C4-2B (cell line): ENCODE data around the gene TECPR2.
"Not testable (repeated sequence)": the region's sequence is repeated elsewhere in the genome, so short reads cannot be mapped to it uniquely, and the experiment has no call there.

ENCODE experiments used
- H3K27ac ChIP-seq: fragments of 450-650 bp; 2 replicates; pipeline ENCODE4 v1.5.1; 2017
- CTCF ChIP-seq: fragments of 450-650 bp; conservative IDR thresholded peaks from 2 replicates; pipeline ENCODE4 v1.5.1; 2017; ENCODE audit warnings: mild to moderate bottlenecking
- ZFX ChIP-seq: fragments of 450-650 bp; IDR thresholded peaks from 2 replicates; pipeline ENCODE4 v1.6.1; 2017

Gene TECPR2

GRCh38 chr14:102325791-102326345 is 36.9 kb upstream of the TECPR2 start:
- TF ChIP-seq CTCF (no peak), ZFX (no peak)
- no peak overlapping the region for H3K27ac ChIP-seq

GRCh38 chr14:102326583-102326982 is 36.2 kb upstream of the TECPR2 start:
- TF ChIP-seq CTCF = no peak
- TF ChIP-seq ZFX = no peak
- H3K27ac ChIP-seq = no peak overlapping the region

- not testable (repeated sequence) for H3K27ac ChIP-seq
Observed at GRCh38 chr14:102329381-102329780, 33.4 kb upstream of the TECPR2 start.

GRCh38 chr14:102330806-102331205 is 31.9 kb upstream of the TECPR2 start:
- H3K27ac ChIP-seq = no peak overlapping the region
- TF ChIP-seq ZFX (no peak), CTCF (no peak)

GRCh38 chr14:102333390-102333789 is 29.4 kb upstream of the TECPR2 start:
- H3K27ac ChIP-seq = no peak overlapping the region
- TF ChIP-seq CTCF (no peak), ZFX (no peak)

- TF ChIP-seq CTCF (no peak), ZFX (no peak)
- no peak overlapping the region for H3K27ac ChIP-seq
Observed at GRCh38 chr14:102333795-102334705, 28.7 kb upstream of the TECPR2 start.

- H3K27ac ChIP-seq = no peak overlapping the region
- TF ChIP-seq ZFX (no peak), CTCF (no peak)
Observed at GRCh38 chr14:102335163-102335562, 27.6 kb upstream of the TECPR2 start.
